GM12878 (cell line): ENCODE results near the gene ZNF547. TPM values are rescaled to one million over a fixed set of nuclear protein-coding genes. Genes with fewer than 3 reads are reported as not detected.
A peak's percentile ranks its signal among the peaks of the same experiment; 100 is the strongest.

Experiments used
- BCLAF1 ChIP-seq: fragments of 450-650 bp; IDR thresholded peaks from 2 replicates; pipeline ENCODE4 v1.6.1; 2017; ENCODE audit warnings: antibody characterized with exemption, mild to moderate bottlenecking, moderate library complexity
- BMI1 ChIP-seq: fragments of 450-650 bp; IDR thresholded peaks from 2 replicates; pipeline ENCODE4 v1.6.1; 2016; ENCODE audit warnings: mild to moderate bottlenecking, moderate library complexity, borderline replicate concordance
- BRCA1 ChIP-seq: IDR thresholded peaks from 2 replicates; pipeline ENCODE4 v1.6.1; 2011; ENCODE audit warnings: low read depth, low read length, improper control_type of control experiment
- CEBPB ChIP-seq, 2 experiments: fragments of 150-350 bp in 1 of 2; IDR thresholded peaks; 2 replicates each; pipeline ENCODE4 v1.6.1; 2012 to 2014; ENCODE audit warnings: low read depth in 2 of 2, low read length in 2 of 2, borderline replicate concordance in 1 of 2, inconsistent platforms in 1 of 2
- HDAC2 ChIP-seq: fragments of 200-600 bp; sonication (generic); IDR thresholded peaks from 2 replicates; pipeline ENCODE4 v1.6.1; 2017
- IKZF2 ChIP-seq, 2 experiments: fragments of 450-650 bp; IDR thresholded peaks; 2 replicates each; pipeline ENCODE4 v1.6.1; 2017; ENCODE audit warnings: mild to moderate bottlenecking in 2 of 2, moderate library complexity in 2 of 2
- MLLT1 ChIP-seq: fragments of 450-650 bp; IDR thresholded peaks from 2 replicates; pipeline ENCODE4 v1.6.1; 2016; ENCODE audit warnings: mild to moderate bottlenecking
- NFIC ChIP-seq: IDR thresholded peaks from 2 replicates; pipeline ENCODE4 v1.6.1; 2012; ENCODE audit warnings: low read depth, mild to moderate bottlenecking, inconsistent platforms, low read length, moderate library complexity
- NRF1 ChIP-seq: conservative IDR thresholded peaks from 2 replicates; pipeline ENCODE4 v1.6.1; 2011; ENCODE audit warnings: mild to moderate bottlenecking, low read depth, low read length, improper control_type of control experiment
- RAD21 ChIP-seq: IDR thresholded peaks from 2 replicates; pipeline ENCODE4 v1.6.1; 2011; ENCODE audit warnings: mild to moderate bottlenecking, low read depth, low read length, moderate library complexity; ENCODE audit not compliant: insufficient read depth
- SIX5 ChIP-seq: IDR thresholded peaks from 2 replicates; pipeline ENCODE4 v1.6.1; 2011; ENCODE audit warnings: mild to moderate bottlenecking, low read depth, low read length, moderate library complexity; ENCODE audit not compliant: severe bottlenecking
- SP1 ChIP-seq: IDR thresholded peaks from one replicate; pipeline ENCODE4 v1.6.1; 2011; ENCODE audit warnings: low read depth, low read length
- SPI1 ChIP-seq: IDR thresholded peaks from 2 replicates; pipeline ENCODE4 v1.6.1; 2011; ENCODE audit warnings: low read depth, mild to moderate bottlenecking, low read length, moderate library complexity, borderline replicate concordance; ENCODE audit not compliant: insufficient read depth
- TAF1 ChIP-seq: IDR thresholded peaks from 2 replicates; pipeline ENCODE4 v1.6.1; 2011; ENCODE audit warnings: mild to moderate bottlenecking, low read depth, low read length, borderline replicate concordance
- USF1 ChIP-seq: IDR thresholded peaks from 2 replicates; pipeline ENCODE4 v1.6.1; 2011; ENCODE audit warnings: borderline replicate concordance, low read depth, mild to moderate bottlenecking, moderate library complexity, mixed read lengths, low read length; ENCODE audit not compliant: insufficient read depth; ENCODE audit errors: extremely low read length
- ZBTB4 ChIP-seq: fragments of 450-650 bp; formaldehyde crosslinking; IDR thresholded peaks from 2 replicates; pipeline ENCODE4 v1.4.0; 2022; ENCODE audit warnings: mild to moderate bottlenecking, moderate library complexity
- ZNF217 ChIP-seq: fragments of 450-650 bp; IDR thresholded peaks from 2 replicates; pipeline ENCODE4 v1.6.1; 2017; ENCODE audit warnings: antibody characterized with exemption, mild to moderate bottlenecking
- ZNF24 ChIP-seq: fragments of 450-650 bp; IDR thresholded peaks from 2 replicates; pipeline ENCODE4 v1.6.1; 2017; ENCODE audit warnings: antibody characterized with exemption, mild to moderate bottlenecking
- ZNF384 ChIP-seq: IDR thresholded peaks from 2 replicates; pipeline ENCODE4 v1.6.1; 2012; ENCODE audit warnings: low read depth, mild to moderate bottlenecking, low read length, improper control_type of control experiment, borderline replicate concordance
- polyA plus RNA-seq, 11 experiments: library from polyadenylated mRNA; depleted of rRNA in 4 of 11; unstranded in 6 of 11; stranded (reverse) in 5 of 11; fragments of >200 nt; fragmentation: Nextera tagmentation in 4 of 11; fragmentation: Illumina TruSeq in 1 of 11; extraction: Ambion mirVana in 4 of 11; extraction: Trizol in 1 of 11; gene quantifications; 1 replicate in 1 of 11; 2 replicates in 10 of 11; pipeline versions ENCODE4 v1.2.1 to v1.2.3, GENCODE V29; 2011 to 2016; ENCODE audit warnings: inconsistent platforms in 2 of 11, missing spikeins in 2 of 11, low read depth in 1 of 11
- total RNA-seq, 4 experiments: library from RNA; depleted of rRNA in 3 of 4; stranded (reverse); fragments of >200 nt in 3 of 4; fragmentation: Illumina TruSeq in 1 of 4; extraction: Trizol in 1 of 4; gene quantifications; 2 replicates each; pipeline versions ENCODE4 v1.2.1 to v1.2.3, GENCODE V29; 2013 to 2021

Gene ZNF547
- total and polyA plus RNA-seq, 10 of the 15 experiments (the other 5 are each of a cell fraction or from before 2014, with no cell fraction given): 2.3 to 6.0 (median 3.3) TPM

DNA sequence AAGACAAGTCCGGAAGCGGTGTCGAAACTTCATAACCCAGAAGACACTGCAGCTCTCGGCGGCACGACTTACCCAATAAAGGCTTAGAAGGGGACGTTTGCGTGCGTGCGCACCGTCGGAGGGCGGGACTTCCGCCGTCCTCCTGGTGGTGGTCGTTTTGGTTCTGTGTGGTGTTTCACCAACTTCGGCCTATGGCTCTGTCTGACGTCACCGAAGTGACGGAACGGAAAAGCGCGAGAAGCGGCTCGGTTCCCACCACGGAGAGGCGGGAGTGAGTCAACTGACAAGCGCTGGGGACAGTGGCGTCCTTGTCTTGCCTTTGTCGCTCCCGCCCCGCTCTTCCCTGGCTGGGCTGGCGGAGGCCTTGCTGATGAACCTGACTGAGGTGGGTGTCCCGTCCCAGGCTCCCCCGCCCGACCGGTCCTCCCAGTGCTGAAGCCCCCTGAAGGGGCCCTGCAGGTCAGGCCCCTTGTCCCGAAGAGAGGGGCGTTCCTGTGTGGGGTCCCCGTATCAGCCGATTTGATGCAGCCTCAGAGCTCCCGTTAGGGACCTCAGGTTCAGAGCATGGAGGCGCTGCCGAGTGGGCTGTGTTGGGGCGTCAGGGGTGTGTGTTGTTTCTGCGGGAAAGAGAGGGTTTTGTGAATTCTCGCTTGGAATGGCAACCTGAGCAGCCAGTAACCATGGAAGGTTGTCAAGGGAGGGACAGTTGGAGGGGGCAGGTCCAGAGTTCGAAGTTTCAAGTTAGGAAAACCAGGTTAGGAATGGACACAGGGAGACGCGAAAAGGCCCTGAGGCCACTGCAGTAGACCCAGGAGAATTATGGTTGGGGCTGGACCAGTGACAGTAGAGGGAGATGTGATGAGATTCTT lies 26.6 kb downstream of the ZNF547 start, which contains the start of gene ZNF548 (continued):
- no peak for TF ChIP-seq USF1
- TF ChIP-seq IKZF2 (IDR thresholded peaks at IDR 0.05): no peak
- no peak for TF ChIP-seq ZNF384
- peak; percentile 16; the same call in 1 of the 2 replicates for TF ChIP-seq RAD21
- TF ChIP-seq TAF1: no peak
- no peak for TF ChIP-seq HDAC2
- no peak for TF ChIP-seq NFIC
- peak; percentile 87 for TF ChIP-seq SIX5
- TF ChIP-seq SP1: peak; percentile 88
- no peak for TF ChIP-seq BMI1
- no peak for TF ChIP-seq BCLAF1
- no peak for TF ChIP-seq ZBTB4 (CRISPR knock-in tag)
- peak; percentile 40 for TF ChIP-seq NRF1
- no peak for TF ChIP-seq ZNF217
- no peak for TF ChIP-seq CEBPB (IDR thresholded peaks at IDR 0.05; ENCODE audit: borderline replicate concordance in 1 of 2, low read depth in 2 of 2, low read length in 2 of 2)
- TF ChIP-seq SPI1: no peak; the same call in 1 of the 2 replicates
- TF ChIP-seq BRCA1: peak; percentile 44; the same call in 1 of the 2 replicates
- TF ChIP-seq ZNF24: no peak
- TF ChIP-seq MLLT1: no peak
